Lower lobe of right lung (tissue), 2 donors: ENCODE data around the gene VPS25. TPM values are rescaled to one million over a fixed set of nuclear protein-coding genes. Genes with fewer than 3 reads are reported as not detected.
A peak's percentile ranks its signal among the peaks of the same experiment; 100 is the strongest.

Source experiments
- ATAC-seq, 2 donors: fragments of 200-7000 bp; cut with Tn5 transposase; one replicate each; pipeline ENCODE4 v1.9.1; 2020 to 2022; ENCODE audit warnings: mild to moderate bottlenecking in 2 of 2, moderate library complexity in 2 of 2
- DNase-seq: peaks from one replicate; pipeline ENCODE4 v3.0.0-alpha.2; 2020
- H3K27ac ChIP-seq: fragments of 200-600 bp; one replicate; pipeline ENCODE4 v1.8.0; 2022
- H3K27me3 ChIP-seq: fragments of 200-600 bp; one replicate; pipeline ENCODE4 v1.8.0; 2022; ENCODE audit warnings: low read depth
- H3K36me3 ChIP-seq: fragments of 200-600 bp; one replicate; pipeline ENCODE4 v1.8.0; 2022; ENCODE audit warnings: mild to moderate bottlenecking
- H3K4me1 ChIP-seq: fragments of 200-600 bp; one replicate; pipeline ENCODE4 v1.8.0; 2022
- H3K4me3 ChIP-seq: fragments of 200-600 bp; one replicate; pipeline ENCODE4 v1.8.0; 2022; ENCODE audit warnings: mild to moderate bottlenecking
- H3K9me3 ChIP-seq: fragments of 200-600 bp; one replicate; pipeline ENCODE4 v1.8.0; 2022
- CTCF ChIP-seq: fragments of 200-600 bp; IDR thresholded peaks from one replicate; pipeline ENCODE4 v1.8.0; 2022; ENCODE audit warnings: antibody characterized with exemption, mild to moderate bottlenecking
- intact Hi-C: fragments of 100-400 bp; cut with DNase I; formaldehyde crosslinking; loops from one replicate; pipeline ENCODE4 v1.11.0; 2022
- total RNA-seq: library from RNA; stranded (reverse); fragmentation: NEBNext Ultra II Directional; extraction: Animal tissue kit (Norgen Biotek cat#: 25700); gene quantifications from one replicate; pipeline ENCODE4 v1.2.1, GENCODE V29; 2021
- donor health status: DM: no; HTN: yes; CAD: no; lungs with severe emphysema.

VPS25 gene
- total RNA-seq, 1 donor from 2014 or later = 42.1 TPM

DNA sequence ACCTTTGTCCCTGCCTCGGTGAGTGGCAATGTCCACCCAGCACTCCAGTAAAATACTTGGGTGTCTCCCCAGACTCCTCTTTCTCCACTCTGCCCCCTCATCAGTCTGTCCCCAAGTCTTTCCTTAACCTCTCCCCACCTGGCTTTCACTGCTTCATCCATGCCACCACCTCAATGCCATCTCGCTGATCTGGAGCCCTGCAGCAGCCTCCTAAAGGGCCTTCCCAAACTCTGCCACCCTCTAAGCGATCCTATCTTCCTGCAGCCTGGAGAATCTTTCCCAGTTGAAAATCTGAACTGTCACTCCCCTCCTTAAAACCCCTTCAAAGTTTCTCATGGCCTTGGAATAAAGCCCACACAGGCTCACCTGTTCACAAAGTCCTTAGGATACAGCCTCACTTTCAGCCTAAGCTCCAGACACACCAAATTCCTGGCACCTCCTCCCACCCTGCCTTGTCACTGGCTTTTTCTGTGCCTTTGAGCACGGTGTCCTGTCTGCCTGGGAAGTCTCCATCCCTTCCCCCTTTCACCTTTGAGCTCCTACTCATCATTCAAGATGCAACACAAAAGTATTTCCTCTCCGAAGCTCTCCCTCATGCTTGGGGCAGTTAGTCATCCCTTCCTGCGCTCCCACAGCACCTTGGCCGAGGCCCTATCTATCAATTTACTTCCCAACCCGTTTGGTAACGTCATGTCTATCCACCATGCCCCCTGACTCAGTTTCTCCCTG, 10.0 kb downstream of the VPS25 start:
- Histone ChIP-seq H3K27ac (no peak overlapping the region), H3K27me3 (peaks cover 77% of the 10 kb centered on the region), H3K4me1 (peaks cover 18% of the 10 kb centered on the region), H3K4me3 (no peak overlapping the region), H3K36me3 (peaks cover 15% of the 10 kb centered on the region), H3K9me3 (no peaks in the 10 kb centered on the region)
- intact Hi-C loops = no loop called here
- DNase-seq (no peak), ATAC-seq (no peak)
- TF ChIP-seq CTCF = no peak

DNA sequence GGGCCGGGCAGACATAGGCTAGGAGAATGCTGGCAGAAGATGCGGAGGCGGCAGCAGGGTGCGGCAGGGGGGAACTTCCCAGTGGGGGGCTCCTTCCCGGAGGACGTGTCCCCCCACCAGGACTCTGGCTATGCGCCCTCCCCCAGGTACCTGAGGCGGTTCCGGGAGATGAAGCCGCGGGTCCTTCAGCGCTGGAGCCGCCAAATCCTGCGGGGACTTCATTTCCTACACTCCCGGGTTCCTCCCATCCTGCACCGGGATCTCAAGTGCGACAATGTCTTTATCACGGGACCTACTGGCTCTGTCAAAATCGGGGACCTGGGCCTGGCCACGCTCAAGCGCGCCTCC, 10.5 kb downstream of the VPS25 start:
- Histone ChIP-seq H3K27ac (no peak overlapping the region), H3K36me3 (peaks cover 10% of the 10 kb centered on the region), H3K9me3 (no peaks in the 10 kb centered on the region), H3K4me1 (peaks cover 18% of the 10 kb centered on the region), H3K27me3 (peaks cover 80% of the 10 kb centered on the region), H3K4me3 (no peak overlapping the region)
- intact Hi-C loops = no loop called here
- DNase-seq (no peak), ATAC-seq (no peak)
- TF ChIP-seq CTCF = no peak

DNA sequence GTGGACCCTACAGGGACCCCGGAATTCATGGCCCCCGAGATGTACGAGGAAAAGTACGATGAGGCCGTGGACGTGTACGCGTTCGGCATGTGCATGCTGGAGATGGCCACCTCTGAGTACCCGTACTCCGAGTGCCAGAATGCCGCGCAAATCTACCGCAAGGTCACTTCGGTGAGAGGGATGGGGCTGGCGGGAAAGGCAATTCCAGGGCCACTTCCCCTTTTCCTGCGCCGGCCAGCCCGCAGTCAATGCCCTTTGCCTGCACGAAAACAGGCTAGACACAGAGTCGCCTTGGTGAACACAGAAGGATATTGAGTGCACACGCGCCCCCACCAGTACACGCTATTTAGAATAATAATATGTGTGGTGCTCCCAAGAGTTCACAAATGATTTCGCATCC, 11.2 kb downstream of the VPS25 start:
- H3K27ac ChIP-seq = no peak overlapping the region

GRCh38 chr17:42784811-42785592, 11.8 kb downstream of the VPS25 start:
- TF ChIP-seq CTCF = no peak
- Histone ChIP-seq H3K4me1 (peaks cover 11% of the 10 kb centered on the region), H3K9me3 (no peaks in the 10 kb centered on the region), H3K36me3 (no peaks in the 10 kb centered on the region), H3K27ac (no peak overlapping the region), H3K4me3 (no peak overlapping the region), H3K27me3 (peaks cover 84% of the 10 kb centered on the region)
- ATAC-seq = peak in 1 of 2 donors; percentile 8
- intact Hi-C loops = no loop called here
- DNase-seq = no peak

More for the DNA sequence above, 11.2 kb downstream of the VPS25 start:
- peak in 1 of 2 donors; percentile 4 for ATAC-seq
- Histone ChIP-seq H3K27me3 (peaks cover 86% of the 10 kb centered on the region), H3K9me3 (no peaks in the 10 kb centered on the region), H3K36me3 (peaks cover 3% of the 10 kb centered on the region), H3K4me3 (no peak overlapping the region), H3K4me1 (peaks cover 17% of the 10 kb centered on the region)
- DNase-seq = no peak
- TF ChIP-seq CTCF = no peak
- intact Hi-C loops = no loop called here

- H3K9me3 ChIP-seq = no peaks in the 10 kb centered on the region
- ATAC-seq (no peak), DNase-seq (no peak)
- intact Hi-C loops = no loop called here
- H3K27me3 ChIP-seq = peaks cover 62% of the 10 kb centered on the region
- H3K36me3 ChIP-seq = no peaks in the 10 kb centered on the region
- H3K4me1 ChIP-seq = peaks cover 9% of the 10 kb centered on the region
- no peak overlapping the region for H3K4me3 ChIP-seq
- no peak overlapping the region for H3K27ac ChIP-seq
- no peak for TF ChIP-seq CTCF
Measured at GRCh38 chr17:42787266-42787665, 14.0 kb downstream of the VPS25 start.
